Renal cortical epithelial cell (primary cell): Measurements from ENCODE around the gene SPESP1. TPM values are rescaled to one million over a fixed set of nuclear protein-coding genes. Genes with fewer than 3 reads are reported as not detected.

Experiments used
- DNase-seq: peaks from one replicate; pipeline ENCODE4 v3.0.0-alpha.2; 2011; ENCODE audit warnings: low read depth
- total RNA-seq: library from RNA; depleted of rRNA; stranded (reverse); fragments of >200 nt; gene quantifications from 2 replicates; pipeline ENCODE4 v1.2.3, GENCODE V29; 2014

The SPESP1 gene
- total RNA-seq, 1 donor from 2014 or later = 0.75 TPM

DNA sequence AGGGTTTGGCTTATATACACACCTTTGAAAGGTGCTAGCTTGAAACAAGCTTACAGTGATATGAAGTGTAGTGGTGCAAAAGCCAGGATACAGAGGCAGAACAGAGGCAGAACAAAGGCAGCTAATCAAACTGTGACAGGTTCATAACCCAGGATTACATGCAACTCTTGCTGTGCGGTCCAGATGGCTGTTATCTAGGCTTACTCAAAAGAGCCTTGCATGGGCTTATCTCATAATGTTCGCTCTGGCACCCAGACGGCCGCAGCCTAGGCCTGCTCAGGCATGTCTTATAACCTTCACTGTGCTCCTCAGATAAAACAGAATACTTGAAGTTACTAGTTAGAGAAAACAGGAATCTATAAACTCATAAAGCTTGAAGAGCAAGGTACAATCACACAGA is 61.4 kb downstream of the SPESP1 start:
- DNase-seq = no peak

DNA sequence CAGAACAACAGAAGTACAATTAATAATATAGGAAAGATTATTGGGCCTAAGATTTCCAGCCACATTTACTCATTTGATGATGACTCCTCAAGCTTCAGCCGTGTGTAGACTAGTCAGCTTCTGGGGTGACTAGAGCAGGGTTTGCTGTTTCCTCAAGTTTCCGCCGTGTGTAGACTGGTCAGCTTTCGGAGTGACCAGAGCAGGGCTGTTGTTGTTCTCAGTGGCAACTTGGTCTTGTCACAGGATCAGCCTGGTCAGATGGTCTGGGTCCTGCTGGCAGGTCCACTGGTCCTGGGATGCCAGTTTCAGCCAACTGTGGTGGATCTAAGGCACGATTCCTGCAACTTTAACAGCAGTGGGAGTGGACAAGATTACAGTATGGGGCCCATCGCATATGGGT is 62.4 kb downstream of the SPESP1 start:
- no peak for DNase-seq

GRCh38 chr15:68993276-68993675 is 63.0 kb downstream of the SPESP1 start:
- no peak for DNase-seq

- peak; percentile 78 for DNase-seq
Measured at GRCh38 chr15:68994149-68994548, 63.8 kb downstream of the SPESP1 start.

GRCh38 chr15:68994981-68995761 is 64.8 kb downstream of the SPESP1 start:
- DNase-seq = no peak

Other genes with a start within 250 kb of the SPESP1 start
- 21.9 and 76.5 TPM in 2 replicates for gene ANP32A, start 109.6 kb upstream of the SPESP1 start, total RNA-seq
- gene NOX5, start 84.2 kb downstream of the SPESP1 start, total RNA-seq = 0.55 TPM in 1 of 2 replicates, not detected in the other
- gene GLCE, start 230.1 kb downstream of the SPESP1 start, total RNA-seq = 15.9 and 23.8 TPM in 2 replicates